Ovary (tissue), 3 donors: Measurements from ENCODE around the gene AGFG2.

Experiments
- EP300 ChIP-seq: sonication (generic); formaldehyde crosslinking; IDR thresholded peaks from one replicate; pipeline ENCODE4 v1.6.1; 2017; ENCODE audit warnings: antibody characterized with exemption
- POLR2A ChIP-seq: fragments of 450-650 bp; IDR thresholded peaks from one replicate; pipeline ENCODE4 v1.6.1; 2017; ENCODE audit warnings: antibody characterized with exemption, mild to moderate bottlenecking, moderate library complexity
- TF ChIP-seq, protein P1 (sequence below), 3 donors: fragments of 450-650 bp in 2 of 3; fragments of 200-600 bp in 1 of 3; IDR thresholded peaks; one replicate each; pipeline versions ENCODE4 v1.5.1 to v1.8.0; 2016 to 2022; ENCODE audit warnings: antibody characterized with exemption in 3 of 3, mild to moderate bottlenecking in 1 of 3
- donor health status: DM: no; HTN: no; CAD: no.

DNA sequence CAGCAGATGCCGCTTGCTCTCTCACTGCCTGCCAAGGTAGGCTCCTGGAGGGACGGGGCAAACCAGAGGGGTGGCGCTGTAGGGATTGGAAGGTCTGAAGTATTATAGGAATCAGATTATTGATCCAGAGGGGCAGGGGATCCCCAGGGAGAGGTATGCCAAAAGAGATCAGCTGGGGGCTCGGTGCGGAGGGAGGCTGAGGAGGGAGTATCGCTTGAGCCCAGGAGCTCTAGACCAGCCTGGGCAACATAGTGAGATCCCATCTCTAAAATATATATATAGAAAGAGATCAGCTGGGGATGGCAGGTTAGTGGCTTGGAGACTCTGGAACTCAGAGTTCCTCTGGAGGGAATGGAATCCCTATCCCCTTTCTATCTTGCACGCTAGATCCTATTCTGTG, 56.2 kb downstream of the AGFG2 start:
- TF ChIP-seq, protein P1, sequence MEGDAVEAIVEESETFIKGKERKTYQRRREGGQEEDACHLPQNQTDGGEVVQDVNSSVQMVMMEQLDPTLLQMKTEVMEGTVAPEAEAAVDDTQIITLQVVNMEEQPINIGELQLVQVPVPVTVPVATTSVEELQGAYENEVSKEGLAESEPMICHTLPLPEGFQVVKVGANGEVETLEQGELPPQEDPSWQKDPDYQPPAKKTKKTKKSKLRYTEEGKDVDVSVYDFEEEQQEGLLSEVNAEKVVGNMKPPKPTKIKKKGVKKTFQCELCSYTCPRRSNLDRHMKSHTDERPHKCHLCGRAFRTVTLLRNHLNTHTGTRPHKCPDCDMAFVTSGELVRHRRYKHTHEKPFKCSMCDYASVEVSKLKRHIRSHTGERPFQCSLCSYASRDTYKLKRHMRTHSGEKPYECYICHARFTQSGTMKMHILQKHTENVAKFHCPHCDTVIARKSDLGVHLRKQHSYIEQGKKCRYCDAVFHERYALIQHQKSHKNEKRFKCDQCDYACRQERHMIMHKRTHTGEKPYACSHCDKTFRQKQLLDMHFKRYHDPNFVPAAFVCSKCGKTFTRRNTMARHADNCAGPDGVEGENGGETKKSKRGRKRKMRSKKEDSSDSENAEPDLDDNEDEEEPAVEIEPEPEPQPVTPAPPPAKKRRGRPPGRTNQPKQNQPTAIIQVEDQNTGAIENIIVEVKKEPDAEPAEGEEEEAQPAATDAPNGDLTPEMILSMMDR (IDR thresholded peaks at IDR 0.05) = no peak
- no peak for TF ChIP-seq POLR2A
- TF ChIP-seq EP300 = no peak
